ENCODE measurements around the gene ASXL2.

The ASXL2 gene

GRCh38 chr2:25872134-25872533 lies 6.2 kb downstream of the ASXL2 start:
- no peak overlapping the region for H2BK15ac ChIP-seq (replicated peaks; ENCODE audit: low read depth)
- no peak overlapping the region for H3K23ac ChIP-seq (ENCODE audit: low read length)
- H3K79me2 ChIP-seq (ENCODE audit: control insufficient read depth, insufficient read depth, low read length): peaks cover 42% of the 10 kb centered on the region
- no peak for DNase-seq
- no peak overlapping the region for H3K4me3 ChIP-seq (ENCODE audit: low read length)
- no CpG with 5 or more reads among the region's 5 CpGs for WGBS (ENCODE audit: extremely low coverage, insufficient coverage, low lambda C conversion rate)
- H3K9ac ChIP-seq (ENCODE audit: low read length): no peak overlapping the region
- H3K27me3 ChIP-seq (ENCODE audit: insufficient read depth, low read length, poor library complexity): no peaks in the 10 kb centered on the region
- no peak overlapping the region for H4K5ac ChIP-seq (ENCODE audit: low read length)
- H3K56ac ChIP-seq (ENCODE audit: low read length): no peak overlapping the region
- no peak overlapping the region for H3K18ac ChIP-seq (ENCODE audit: low read length)
- H3K36me3 ChIP-seq (ENCODE audit: control insufficient read depth, insufficient read depth, low read length): no peaks in the 10 kb centered on the region
- no peak overlapping the region for H3K4me2 ChIP-seq (ENCODE audit: low read length)
- no peak overlapping the region for H4K8ac ChIP-seq (ENCODE audit: low read depth, low read length)
- H3K4ac ChIP-seq (ENCODE audit: low read depth, low read length): no peak overlapping the region
- no peak overlapping the region for H2BK120ac ChIP-seq (ENCODE audit: low read depth, low read length)
- H3K79me1 ChIP-seq (ENCODE audit: low read length): no peaks in the 10 kb centered on the region
- no peak overlapping the region for H3K27ac ChIP-seq (ENCODE audit: low read depth, low read length)
- no peak overlapping the region for H2BK5ac ChIP-seq (ENCODE audit: low read length)
- H2AK5ac ChIP-seq (ENCODE audit: low read length): no peak overlapping the region
- H3K4me1 ChIP-seq (ENCODE audit: control insufficient read depth, low read depth, low read length): no peaks in the 10 kb centered on the region

- no peak overlapping the region for H2AK5ac ChIP-seq (ENCODE audit: low read length)
- H2BK120ac ChIP-seq (ENCODE audit: low read depth, low read length): no peak overlapping the region
- no peak overlapping the region for H3K4me3 ChIP-seq (ENCODE audit: low read length)
- H3K4me2 ChIP-seq (ENCODE audit: low read length): no peak overlapping the region
- H4K8ac ChIP-seq (ENCODE audit: low read depth, low read length): no peak overlapping the region
- H3K79me2 ChIP-seq (ENCODE audit: control insufficient read depth, insufficient read depth, low read length): peaks cover 28% of the 10 kb centered on the region
- H3K18ac ChIP-seq (ENCODE audit: low read length): no peak overlapping the region
- peaks cover 5% of the 10 kb centered on the region for H3K79me1 ChIP-seq (ENCODE audit: low read length)
- no peak overlapping the region for H3K23ac ChIP-seq (ENCODE audit: low read length)
- H3K4me1 ChIP-seq (ENCODE audit: control insufficient read depth, low read depth, low read length): no peaks in the 10 kb centered on the region
- H4K5ac ChIP-seq (ENCODE audit: low read length): no peak overlapping the region
- H3K36me3 ChIP-seq (ENCODE audit: control insufficient read depth, insufficient read depth, low read length): no peaks in the 10 kb centered on the region
- H2BK15ac ChIP-seq (replicated peaks; ENCODE audit: low read depth): no peak overlapping the region
- DNase-seq: no peak
- no peak overlapping the region for H3K27ac ChIP-seq (ENCODE audit: low read depth, low read length)
- H3K9ac ChIP-seq (ENCODE audit: low read length): no peak overlapping the region
- no peak overlapping the region for H3K56ac ChIP-seq (ENCODE audit: low read length)
- no peak overlapping the region for H3K4ac ChIP-seq (ENCODE audit: low read depth, low read length)
- no CpG with 5 or more reads among the region's 5 CpGs for WGBS (ENCODE audit: extremely low coverage, insufficient coverage, low lambda C conversion rate)
- H3K27me3 ChIP-seq (ENCODE audit: insufficient read depth, low read length, poor library complexity): no peaks in the 10 kb centered on the region
- no peak overlapping the region for H2BK5ac ChIP-seq (ENCODE audit: low read length)
These were observed 10.8 kb downstream of the ASXL2 start for GRCh38 chr2:25867396-25868003.

GRCh38 chr2:25856377-25856776 lies 21.9 kb downstream of the ASXL2 start:
- no peak overlapping the region for H2BK120ac ChIP-seq (ENCODE audit: low read depth, low read length)
- H3K4me3 ChIP-seq (ENCODE audit: low read length): no peak overlapping the region
- no peaks in the 10 kb centered on the region for H3K4me1 ChIP-seq (ENCODE audit: control insufficient read depth, low read depth, low read length)
- no peaks in the 10 kb centered on the region for H3K27me3 ChIP-seq (ENCODE audit: insufficient read depth, low read length, poor library complexity)
- H2BK15ac ChIP-seq (replicated peaks; ENCODE audit: low read depth): no peak overlapping the region
- H3K4me2 ChIP-seq (ENCODE audit: low read length): no peak overlapping the region
- H4K5ac ChIP-seq (ENCODE audit: low read length): no peak overlapping the region
- no peak overlapping the region for H3K18ac ChIP-seq (ENCODE audit: low read length)
- no peaks in the 10 kb centered on the region for H3K36me3 ChIP-seq (ENCODE audit: control insufficient read depth, insufficient read depth, low read length)
- H2AK5ac ChIP-seq (ENCODE audit: low read length): no peak overlapping the region
- peaks cover 14% of the 10 kb centered on the region for H3K79me1 ChIP-seq (ENCODE audit: low read length)
- no peak overlapping the region for H4K8ac ChIP-seq (ENCODE audit: low read depth, low read length)
- no peak overlapping the region for H3K56ac ChIP-seq (ENCODE audit: low read length)
- H2BK5ac ChIP-seq (ENCODE audit: low read length): no peak overlapping the region
- no peak overlapping the region for H3K4ac ChIP-seq (ENCODE audit: low read depth, low read length)
- no peak overlapping the region for H3K9ac ChIP-seq (ENCODE audit: low read length)
- DNase-seq: peak; percentile 52
- H3K79me2 ChIP-seq (ENCODE audit: control insufficient read depth, insufficient read depth, low read length): peaks cover 22% of the 10 kb centered on the region
- no peak overlapping the region for H3K23ac ChIP-seq (ENCODE audit: low read length)
- H3K27ac ChIP-seq (ENCODE audit: low read depth, low read length): no peak overlapping the region
- WGBS (ENCODE audit: extremely low coverage, insufficient coverage, low lambda C conversion rate): no CpG with 5 or more reads among the region's 9 CpGs

DNA sequence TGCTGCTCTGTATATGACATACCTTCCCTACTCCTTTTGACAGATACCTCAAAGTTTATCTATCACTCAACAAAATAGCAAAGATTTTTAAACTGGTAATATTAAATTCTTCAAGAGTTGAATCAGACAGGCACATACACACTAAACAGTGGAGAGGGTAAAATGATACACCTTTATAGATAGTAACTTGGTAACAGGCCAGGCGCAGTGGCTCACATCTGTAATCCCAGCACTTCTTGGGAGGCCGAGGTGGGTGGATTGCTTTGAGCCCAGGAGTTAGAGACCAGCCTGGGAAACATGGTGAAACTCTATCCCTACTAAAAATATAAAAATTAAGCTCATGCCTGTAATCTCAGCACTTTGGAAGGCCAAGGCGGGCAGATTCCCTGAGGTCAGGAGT lies 23.2 kb downstream of the ASXL2 start:
- Histone ChIP-seq H3K4ac (ENCODE audit: low read depth, low read length) (no peak overlapping the region), H3K4me2 (ENCODE audit: low read length) (no peak overlapping the region), H4K5ac (ENCODE audit: low read length) (no peak overlapping the region), H3K36me3 (ENCODE audit: control insufficient read depth, insufficient read depth, low read length) (no peaks in the 10 kb centered on the region), H2BK5ac (ENCODE audit: low read length) (no peak overlapping the region), H3K9ac (ENCODE audit: low read length) (no peak overlapping the region), H3K18ac (ENCODE audit: low read length) (no peak overlapping the region), H4K8ac (ENCODE audit: low read depth, low read length) (no peak overlapping the region), H3K56ac (ENCODE audit: low read length) (no peak overlapping the region), H2BK120ac (ENCODE audit: low read depth, low read length) (no peak overlapping the region), H3K79me1 (ENCODE audit: low read length) (peaks cover 14% of the 10 kb centered on the region), H3K27me3 (ENCODE audit: insufficient read depth, low read length, poor library complexity) (no peaks in the 10 kb centered on the region), H3K4me3 (ENCODE audit: low read length) (no peak overlapping the region), H3K4me1 (ENCODE audit: control insufficient read depth, low read depth, low read length) (no peaks in the 10 kb centered on the region), H3K27ac (ENCODE audit: low read depth, low read length) (no peak overlapping the region), H2AK5ac (ENCODE audit: low read length) (no peak overlapping the region), H3K23ac (ENCODE audit: low read length) (no peak overlapping the region), H3K79me2 (ENCODE audit: control insufficient read depth, insufficient read depth, low read length) (peaks cover 18% of the 10 kb centered on the region), H2BK15ac (replicated peaks; ENCODE audit: low read depth) (no peak overlapping the region)
- no CpG with 5 or more reads among the region's 3 CpGs for whole genome bisulfite sequencing (ENCODE audit: extremely low coverage, insufficient coverage, low lambda C conversion rate)
- DNase-seq: no peak

DNA sequence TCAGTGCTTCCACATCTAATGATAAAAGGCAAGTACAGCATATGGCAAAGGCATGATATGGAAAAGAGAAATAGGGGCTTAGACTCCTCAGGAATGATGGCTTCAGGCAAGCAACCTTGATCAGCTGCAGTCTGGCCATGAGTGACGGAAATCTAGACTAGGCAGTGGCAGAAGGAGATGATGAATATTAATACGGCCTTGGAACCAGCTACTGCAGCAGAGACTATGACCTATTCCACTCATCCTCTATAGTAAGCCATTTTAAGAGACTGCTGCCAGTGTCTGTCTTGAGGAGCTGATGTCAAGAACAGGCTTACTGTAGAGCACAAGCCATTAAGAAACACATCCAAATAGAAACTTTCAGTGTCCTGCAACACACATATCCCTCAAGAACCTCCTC lies 23.7 kb downstream of the ASXL2 start:
- no peak overlapping the region for H3K23ac ChIP-seq (ENCODE audit: low read length)
- H4K5ac ChIP-seq (ENCODE audit: low read length): no peak overlapping the region
- H3K27me3 ChIP-seq (ENCODE audit: insufficient read depth, low read length, poor library complexity): no peaks in the 10 kb centered on the region
- no peak overlapping the region for H3K9ac ChIP-seq (ENCODE audit: low read length)
- H2BK5ac ChIP-seq (ENCODE audit: low read length): no peak overlapping the region
- H3K4me3 ChIP-seq (ENCODE audit: low read length): no peak overlapping the region
- H3K36me3 ChIP-seq (ENCODE audit: control insufficient read depth, insufficient read depth, low read length): no peaks in the 10 kb centered on the region
- DNase-seq: no peak
- no peak overlapping the region for H2BK120ac ChIP-seq (ENCODE audit: low read depth, low read length)
- H3K4me1 ChIP-seq (ENCODE audit: control insufficient read depth, low read depth, low read length): no peaks in the 10 kb centered on the region
- no peak overlapping the region for H2AK5ac ChIP-seq (ENCODE audit: low read length)
- peaks cover 16% of the 10 kb centered on the region for H3K79me2 ChIP-seq (ENCODE audit: control insufficient read depth, insufficient read depth, low read length)
- no peak overlapping the region for H3K4ac ChIP-seq (ENCODE audit: low read depth, low read length)
- H4K8ac ChIP-seq (ENCODE audit: low read depth, low read length): no peak overlapping the region
- peaks cover 14% of the 10 kb centered on the region for H3K79me1 ChIP-seq (ENCODE audit: low read length)
- no peak overlapping the region for H3K4me2 ChIP-seq (ENCODE audit: low read length)
- WGBS (ENCODE audit: extremely low coverage, insufficient coverage, low lambda C conversion rate): no CpG with 5 or more reads among the region's 2 CpGs
- H3K56ac ChIP-seq (ENCODE audit: low read length): no peak overlapping the region
- H3K27ac ChIP-seq (ENCODE audit: low read depth, low read length): no peak overlapping the region
- no peak overlapping the region for H3K18ac ChIP-seq (ENCODE audit: low read length)
- H2BK15ac ChIP-seq (replicated peaks; ENCODE audit: low read depth): no peak overlapping the region

GRCh38 chr2:25853038-25853638 lies 25.1 kb downstream of the ASXL2 start:
- Histone ChIP-seq H3K27ac (ENCODE audit: low read depth, low read length) (no peak overlapping the region), H3K23ac (ENCODE audit: low read length) (no peak overlapping the region), H2BK120ac (ENCODE audit: low read depth, low read length) (no peak overlapping the region), H3K56ac (ENCODE audit: low read length) (no peak overlapping the region), H2BK5ac (ENCODE audit: low read length) (no peak overlapping the region), H3K4me2 (ENCODE audit: low read length) (no peak overlapping the region), H3K4me3 (ENCODE audit: low read length) (no peak overlapping the region), H2AK5ac (ENCODE audit: low read length) (no peak overlapping the region), H3K79me1 (ENCODE audit: low read length) (peaks cover 15% of the 10 kb centered on the region), H3K27me3 (ENCODE audit: insufficient read depth, low read length, poor library complexity) (no peaks in the 10 kb centered on the region), H3K4me1 (ENCODE audit: control insufficient read depth, low read depth, low read length) (no peaks in the 10 kb centered on the region), H3K4ac (ENCODE audit: low read depth, low read length) (no peak overlapping the region), H3K9ac (ENCODE audit: low read length) (no peak overlapping the region), H3K36me3 (ENCODE audit: control insufficient read depth, insufficient read depth, low read length) (no peaks in the 10 kb centered on the region), H4K5ac (ENCODE audit: low read length) (no peak overlapping the region), H3K79me2 (ENCODE audit: control insufficient read depth, insufficient read depth, low read length) (peaks cover 14% of the 10 kb centered on the region), H4K8ac (ENCODE audit: low read depth, low read length) (no peak overlapping the region), H3K18ac (ENCODE audit: low read length) (no peak overlapping the region), H2BK15ac (replicated peaks; ENCODE audit: low read depth) (no peak overlapping the region)
- no CpG with 5 or more reads among the region's 5 CpGs for WGBS (ENCODE audit: extremely low coverage, insufficient coverage, low lambda C conversion rate)
- DNase-seq: no peak
